GM20000 (cell line): ENCODE measurements around the gene GON7.
"Not testable (repeated sequence)": the region's sequence is repeated elsewhere in the genome, so short reads cannot be mapped to it uniquely, and the experiment has no call there.

ENCODE experiments used
- DNase-seq: peaks from one replicate; pipeline ENCODE4 v3.0.0; 2012; ENCODE audit warnings: low spot score
- TF ChIP-seq, protein P1 (sequence below): IDR thresholded peaks from 2 replicates; pipeline ENCODE4 v1.5.1; 2012; ENCODE audit warnings: mild to moderate bottlenecking, control low read depth; ENCODE audit errors: extremely low read depth, missing control alignments

Gene GON7

DNA sequence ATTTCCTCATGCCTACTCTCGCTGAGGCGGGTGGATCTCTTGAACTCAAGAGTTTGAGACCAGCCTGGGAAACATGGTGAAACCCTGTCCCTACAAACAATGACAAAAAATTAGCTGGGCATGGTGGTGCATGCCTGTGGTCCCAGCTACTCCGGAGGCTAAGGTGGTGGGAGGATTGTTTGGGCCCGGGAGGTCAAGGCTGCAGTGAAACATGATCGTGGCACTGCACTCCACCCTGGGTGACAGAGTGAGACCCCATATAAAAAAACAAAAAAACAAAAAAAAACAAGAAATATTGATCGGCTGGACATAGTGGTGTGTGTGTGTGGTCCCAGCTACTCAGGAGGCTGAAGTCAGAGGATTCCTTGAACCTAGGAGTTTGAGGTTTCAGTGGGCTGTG lies 31.4 kb downstream of the GON7 start:
- TF ChIP-seq, protein P1, sequence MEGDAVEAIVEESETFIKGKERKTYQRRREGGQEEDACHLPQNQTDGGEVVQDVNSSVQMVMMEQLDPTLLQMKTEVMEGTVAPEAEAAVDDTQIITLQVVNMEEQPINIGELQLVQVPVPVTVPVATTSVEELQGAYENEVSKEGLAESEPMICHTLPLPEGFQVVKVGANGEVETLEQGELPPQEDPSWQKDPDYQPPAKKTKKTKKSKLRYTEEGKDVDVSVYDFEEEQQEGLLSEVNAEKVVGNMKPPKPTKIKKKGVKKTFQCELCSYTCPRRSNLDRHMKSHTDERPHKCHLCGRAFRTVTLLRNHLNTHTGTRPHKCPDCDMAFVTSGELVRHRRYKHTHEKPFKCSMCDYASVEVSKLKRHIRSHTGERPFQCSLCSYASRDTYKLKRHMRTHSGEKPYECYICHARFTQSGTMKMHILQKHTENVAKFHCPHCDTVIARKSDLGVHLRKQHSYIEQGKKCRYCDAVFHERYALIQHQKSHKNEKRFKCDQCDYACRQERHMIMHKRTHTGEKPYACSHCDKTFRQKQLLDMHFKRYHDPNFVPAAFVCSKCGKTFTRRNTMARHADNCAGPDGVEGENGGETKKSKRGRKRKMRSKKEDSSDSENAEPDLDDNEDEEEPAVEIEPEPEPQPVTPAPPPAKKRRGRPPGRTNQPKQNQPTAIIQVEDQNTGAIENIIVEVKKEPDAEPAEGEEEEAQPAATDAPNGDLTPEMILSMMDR, result no peak
- no peak for DNase-seq

DNA sequence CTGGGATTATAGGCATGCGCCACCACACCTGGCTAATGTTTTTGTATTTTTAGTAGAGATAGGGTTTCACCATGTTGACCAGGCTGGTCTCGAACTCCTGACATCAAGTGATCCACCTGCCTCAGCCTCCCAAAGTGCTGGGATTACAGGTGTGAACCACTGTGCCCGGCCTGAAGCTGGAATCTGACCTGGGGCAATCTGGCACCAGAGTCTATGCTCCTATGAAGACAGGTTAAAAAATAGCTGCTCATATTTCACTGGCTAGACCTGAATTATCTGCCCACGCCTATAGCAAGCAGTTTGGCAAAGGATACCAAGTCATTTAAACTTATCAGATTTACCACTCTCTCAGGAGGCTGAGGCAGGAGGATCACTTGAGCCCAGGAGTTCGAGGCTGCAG lies 32.1 kb downstream of the GON7 start:
- DNase-seq, result not testable (repeated sequence)

DNA sequence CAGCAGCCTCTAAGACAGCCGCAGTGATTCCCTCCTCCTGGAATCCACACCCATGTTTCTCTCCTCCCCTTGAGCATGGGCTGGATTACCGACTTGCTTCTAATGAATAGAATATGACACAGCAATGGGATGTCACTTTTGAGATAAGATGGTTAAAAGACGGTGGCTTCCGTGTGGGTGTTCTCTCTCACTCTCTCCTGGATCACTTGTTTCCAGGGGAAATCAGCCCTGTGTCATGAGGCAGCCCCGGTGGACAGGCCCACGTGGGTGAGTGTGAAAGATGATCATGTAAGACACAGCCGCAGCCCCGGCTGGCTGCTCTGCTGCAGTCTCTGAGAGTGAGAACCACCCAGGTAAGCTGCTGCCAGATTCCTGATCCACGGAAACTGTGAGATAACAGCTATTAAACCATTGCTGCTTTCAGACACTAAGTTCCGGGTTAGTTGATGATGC lies 32.9 kb downstream of the GON7 start:
- DNase-seq, result no peak
- TF ChIP-seq, protein P1, result no peak

GRCh38 chr14:93171376-93171775 lies 35.5 kb downstream of the GON7 start:
- TF ChIP-seq, protein P1, result no peak
- DNase-seq, result no peak

- DNase-seq, result not testable (repeated sequence)
Observed at GRCh38 chr14:93170141-93170540, 36.7 kb downstream of the GON7 start.

DNA sequence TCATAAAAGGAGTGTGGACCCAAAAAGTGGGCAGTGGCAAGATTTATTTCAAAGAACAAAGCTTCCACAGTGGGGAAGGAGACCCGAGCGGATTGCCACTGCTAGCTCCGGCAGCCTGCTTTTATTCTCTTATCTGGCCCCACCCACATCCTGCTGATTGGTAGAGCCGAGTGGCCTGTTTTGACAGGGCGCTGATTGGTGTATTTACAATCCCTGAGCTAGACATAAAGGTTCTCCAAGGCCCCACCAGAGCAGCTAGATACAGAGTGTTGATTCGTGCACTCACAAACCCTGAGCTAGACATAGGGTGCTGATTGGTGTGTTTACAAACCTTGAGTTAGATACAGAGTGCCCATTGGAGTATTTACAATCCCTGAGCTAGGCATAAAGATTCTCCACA lies 37.2 kb downstream of the GON7 start:
- not testable (repeated sequence) for DNase-seq

- not testable (repeated sequence) for DNase-seq
Observed at GRCh38 chr14:93168610-93169009, 38.3 kb downstream of the GON7 start.

GRCh38 chr14:93165271-93166265 lies 41.3 kb downstream of the GON7 start:
- DNase-seq, result not testable (repeated sequence)

GRCh38 chr14:93163564-93163963 lies 43.3 kb downstream of the GON7 start:
- peak; percentile 35 for DNase-seq

DNA sequence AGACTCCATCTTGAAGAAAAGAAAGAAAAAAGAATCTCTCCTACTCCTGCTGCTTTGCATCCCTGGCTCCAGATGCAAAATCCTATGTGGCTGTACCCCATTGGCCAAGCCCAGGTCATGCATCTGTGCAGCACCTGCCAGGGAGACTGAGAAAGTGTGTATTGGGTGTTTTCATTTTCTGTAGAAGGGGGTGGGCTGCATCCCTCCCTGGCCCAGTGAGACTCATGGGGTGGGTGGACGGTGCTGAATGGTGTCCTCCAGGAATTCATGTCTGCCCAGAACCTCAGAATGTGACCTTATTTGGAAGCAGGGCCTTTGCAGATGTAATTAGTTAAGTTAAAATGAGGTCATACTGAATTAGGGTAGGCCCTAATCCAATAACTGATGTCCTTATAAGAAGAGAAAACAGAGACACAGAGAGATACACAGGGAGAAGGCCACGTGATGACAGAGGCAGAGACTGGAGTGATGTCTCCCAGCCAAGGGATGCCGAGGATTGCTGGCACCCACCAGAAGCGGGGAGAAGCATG lies 45.4 kb downstream of the GON7 start:
- TF ChIP-seq, protein P1, result no peak
- no peak for DNase-seq

More at GRCh38 chr14:93163564-93163963, 43.3 kb downstream of the GON7 start:
- TF ChIP-seq, protein P1, result peak; percentile 8
